ENCODE measurements around the gene PDE3B. TPM values are rescaled to one million over a fixed set of nuclear protein-coding genes. Genes with fewer than 3 reads are reported as not detected.

The PDE3B gene
- total and polyA plus RNA-seq, 12 donors: 0.42 to 4.2 (median 1.9) TPM

GRCh38 chr11:14746857-14747395, 103.3 kb downstream of the PDE3B start:
- no peaks in the 10 kb centered on the region for H3K9me3 ChIP-seq (replicated peaks in 1 of 3)
- no peaks in the 10 kb centered on the region for H3K4me1 ChIP-seq (replicated peaks in 1 of 2)
- 81 to 89% (median 84%) methylated on average over 3 of the region's 3 CpGs for WGBS, 4 donors
- no peak overlapping the region for H3K4me3 ChIP-seq
- H3K27ac ChIP-seq: no peak overlapping the region
- intact Hi-C loops (cut with DNase I): no loop called here
- DNase-seq: no peak
- H3K27me3 ChIP-seq: no peaks in the 10 kb centered on the region
- TF ChIP-seq POLR2A (IDR thresholded peaks at IDR 0.05): no peak
- TF ChIP-seq CTCF (IDR thresholded peaks at IDR 0.05): no peak
- no peaks in the 10 kb centered on the region for H3K36me3 ChIP-seq (replicated peaks in 1 of 2)

GRCh38 chr11:14748090-14748489, 104.5 kb downstream of the PDE3B start:
- Histone ChIP-seq H3K27ac (no peak overlapping the region), H3K9me3 (replicated peaks in 1 of 3) (no peaks in the 10 kb centered on the region), H3K4me3 (no peak overlapping the region), H3K27me3 (no peaks in the 10 kb centered on the region), H3K36me3 (replicated peaks in 1 of 2) (no peaks in the 10 kb centered on the region), H3K4me1 (replicated peaks in 1 of 2) (no peaks in the 10 kb centered on the region)
- WGBS, 4 donors: 47 to 59% (median 57%) methylated on average over 1 of the region's 1 CpG
- intact Hi-C loops (cut with DNase I): no loop called here
- no peak for TF ChIP-seq CTCF (IDR thresholded peaks at IDR 0.05)
- TF ChIP-seq POLR2A (IDR thresholded peaks at IDR 0.05): no peak
- no peak for DNase-seq

GRCh38 chr11:14750911-14751310, 107.3 kb downstream of the PDE3B start:
- Histone ChIP-seq H3K27ac (no peak overlapping the region), H3K36me3 (replicated peaks in 1 of 2) (no peaks in the 10 kb centered on the region), H3K27me3 (no peaks in the 10 kb centered on the region), H3K4me3 (no peak overlapping the region), H3K4me1 (replicated peaks in 1 of 2) (no peaks in the 10 kb centered on the region), H3K9me3 (replicated peaks in 1 of 3) (no peaks in the 10 kb centered on the region)
- TF ChIP-seq CTCF (IDR thresholded peaks at IDR 0.05): no peak
- TF ChIP-seq POLR2A (IDR thresholded peaks at IDR 0.05): no peak
- intact Hi-C loops (cut with DNase I): no loop called here
- no peak for DNase-seq
- 46 to 70% (median 51%) methylated on average over 1 of the region's 1 CpG for WGBS, 4 donors

- no peaks in the 10 kb centered on the region for H3K27me3 ChIP-seq
- no peaks in the 10 kb centered on the region for H3K36me3 ChIP-seq (replicated peaks in 1 of 2)
- H3K4me1 ChIP-seq (replicated peaks in 1 of 2): no peaks in the 10 kb centered on the region
- TF ChIP-seq POLR2A (IDR thresholded peaks at IDR 0.05): no peak
- no peak for TF ChIP-seq CTCF (IDR thresholded peaks at IDR 0.05)
- no peaks in the 10 kb centered on the region for H3K9me3 ChIP-seq (replicated peaks in 1 of 3)
- intact Hi-C loops (cut with DNase I): no loop called here
- H3K4me3 ChIP-seq: no peak overlapping the region
- DNase-seq: no peak
- H3K27ac ChIP-seq: no peak overlapping the region
These were observed 108.4 kb downstream of the PDE3B start for GRCh38 chr11:14751975-14752407.

Measured in adrenal gland (tissue), 12 donors.